Liver (tissue), 9 donors: ENCODE measurements around the gene NDST1. TPM values are rescaled to one million over a fixed set of nuclear protein-coding genes. Genes with fewer than 3 reads are reported as not detected.
A peak's percentile ranks its signal among the peaks of the same experiment; 100 is the strongest.

Source experiments
- DNase-seq: peaks from one replicate; pipeline ENCODE4 v3.0.0-alpha.2; 2017; ENCODE audit warnings: low spot score
- H3K27ac ChIP-seq, 2 donors: one replicate each; pipeline ENCODE4 v1.7.0; 2013; ENCODE audit warnings: inconsistent platforms in 2 of 2, low read length in 2 of 2, control low read depth in 1 of 2, low read depth in 1 of 2, mild to moderate bottlenecking in 1 of 2
- H3K27me3 ChIP-seq, 4 donors: one replicate each; pipeline versions ENCODE4 v1.6.1 to v1.7.0; 2013; ENCODE audit warnings: low read length in 3 of 4, inconsistent platforms in 1 of 4, mild to moderate bottlenecking in 1 of 4, moderate library complexity in 1 of 4; ENCODE audit not compliant: control insufficient read depth in 4 of 4, insufficient read depth in 4 of 4
- H3K36me3 ChIP-seq, 4 donors: one replicate each; pipeline versions ENCODE4 v1.6.1 to v1.7.0; 2013; ENCODE audit warnings: low read length in 3 of 4, mild to moderate bottlenecking in 3 of 4, low read depth in 1 of 4, moderate library complexity in 1 of 4; ENCODE audit not compliant: control insufficient read depth in 4 of 4, insufficient read depth in 3 of 4
- H3K4me1 ChIP-seq, 4 donors: one replicate each; pipeline versions ENCODE4 v1.6.1 to v1.7.0; 2013; ENCODE audit warnings: low read length in 3 of 4, mild to moderate bottlenecking in 3 of 4, moderate library complexity in 1 of 4; ENCODE audit not compliant: control insufficient read depth in 4 of 4, insufficient read depth in 4 of 4
- H3K4me3 ChIP-seq, 3 donors: one replicate each; pipeline versions ENCODE4 v1.6.1 to v1.7.0; 2013; ENCODE audit warnings: low read length in 3 of 3, control low read depth in 1 of 3, low read depth in 1 of 3, mild to moderate bottlenecking in 1 of 3
- H3K9ac ChIP-seq, 2 donors: one replicate each; pipeline ENCODE4 v1.7.0; 2013; ENCODE audit warnings: low read length in 2 of 2, mild to moderate bottlenecking in 2 of 2, moderate library complexity in 2 of 2, control low read depth in 1 of 2, low read depth in 1 of 2
- H3K9me3 ChIP-seq, 4 donors: one replicate each; pipeline versions ENCODE4 v1.6.1 to v1.7.0; 2013; ENCODE audit warnings: low read length in 3 of 4; ENCODE audit not compliant: control insufficient read depth in 4 of 4
- ATF3 ChIP-seq: IDR thresholded peaks from 2 replicates; pipeline ENCODE4 v1.6.1; 2016; ENCODE audit warnings: antibody characterized with exemption
- CTCF ChIP-seq: fragments of 150-350 bp; IDR thresholded peaks from 2 replicates; pipeline ENCODE4 v1.5.1; 2017; ENCODE audit warnings: improper control_type of control experiment, low read depth, low read length; ENCODE audit not compliant: missing input control
- EGR1 ChIP-seq, 2 donors: IDR thresholded peaks; 2 replicates each; pipeline ENCODE4 v1.6.1; 2016 to 2018; ENCODE audit warnings: antibody characterized with exemption in 2 of 2, low read depth in 2 of 2
- FOXA1 ChIP-seq: IDR thresholded peaks from 2 replicates; pipeline ENCODE4 v1.6.1; 2016; ENCODE audit warnings: antibody characterized with exemption
- FOXA2 ChIP-seq: IDR thresholded peaks from 2 replicates; pipeline ENCODE4 v1.6.1; 2016; ENCODE audit warnings: antibody characterized with exemption
- GABPA ChIP-seq, 2 donors: IDR thresholded peaks in 1 of 2; conservative IDR thresholded peaks in 1 of 2; 2 replicates each; pipeline ENCODE4 v1.6.1; 2016; ENCODE audit warnings: antibody characterized with exemption in 2 of 2, mild to moderate bottlenecking in 1 of 2, moderate library complexity in 1 of 2
- HNF4A ChIP-seq, 2 donors: conservative IDR thresholded peaks; 2 replicates each; pipeline ENCODE4 v1.6.1; 2016; ENCODE audit warnings: antibody characterized with exemption in 2 of 2, mild to moderate bottlenecking in 2 of 2
- HNF4G ChIP-seq: IDR thresholded peaks from 2 replicates; pipeline ENCODE4 v1.6.1; 2016; ENCODE audit warnings: antibody characterized with exemption
- JUND ChIP-seq, 2 donors: IDR thresholded peaks; 2 replicates each; pipeline ENCODE4 v1.6.1; 2016; ENCODE audit warnings: antibody characterized with exemption in 2 of 2
- MAX ChIP-seq: IDR thresholded peaks from 2 replicates; pipeline ENCODE4 v1.6.1; 2016; ENCODE audit warnings: antibody characterized with exemption
- NR2F2 ChIP-seq: IDR thresholded peaks from 2 replicates; pipeline ENCODE4 v1.6.1; 2016; ENCODE audit warnings: antibody characterized with exemption
- RAD21 ChIP-seq, 2 donors: IDR thresholded peaks; 2 replicates each; pipeline ENCODE4 v1.6.1; 2016; ENCODE audit warnings: antibody characterized with exemption in 2 of 2, mild to moderate bottlenecking in 2 of 2
- REST ChIP-seq: IDR thresholded peaks from 2 replicates; pipeline ENCODE4 v1.6.1; 2016; ENCODE audit warnings: antibody characterized with exemption, mild to moderate bottlenecking
- RXRA ChIP-seq, 2 donors: IDR thresholded peaks; 2 replicates each; pipeline ENCODE4 v1.6.1; 2017 to 2018; ENCODE audit warnings: antibody characterized with exemption in 2 of 2, mild to moderate bottlenecking in 1 of 2
- SP1 ChIP-seq: IDR thresholded peaks from 2 replicates; pipeline ENCODE4 v1.6.1; 2018; ENCODE audit warnings: antibody characterized with exemption, mild to moderate bottlenecking
- TAF1 ChIP-seq: conservative IDR thresholded peaks from 2 replicates; pipeline ENCODE4 v1.6.1; 2016; ENCODE audit warnings: antibody characterized with exemption, mild to moderate bottlenecking
- YY1 ChIP-seq: IDR thresholded peaks from 2 replicates; pipeline ENCODE4 v1.6.1; 2016; ENCODE audit warnings: antibody characterized with exemption, mild to moderate bottlenecking
- ZBTB33 ChIP-seq: IDR thresholded peaks from 2 replicates; pipeline ENCODE4 v1.6.1; 2016; ENCODE audit warnings: antibody characterized with exemption
- WGBS: extraction: QIAGEN DNeasy Blood & Tissue Kit; methylation state at CpG from one replicate; pipeline ENCODE4 v1.1.7; 2013; 5-methylcytosine and 5-hydroxymethylcytosine counted together
- polyA plus RNA-seq, 2 donors: library from polyadenylated mRNA; stranded (reverse) in 1 of 2; unstranded in 1 of 2; fragments of 200-250 nt in 1 of 2; fragments of >200 nt in 1 of 2; fragmentation: Nextera tagmentation in 1 of 2; extraction: Ambion mirVana in 1 of 2; gene quantifications; one replicate each; pipeline versions ENCODE4 v1.2.1 to v1.2.3, GENCODE V29; 2013 to 2015
- total RNA-seq, 2 donors: library from RNA; depleted of rRNA; stranded (reverse); fragments of >200 nt; gene quantifications; one replicate each; pipeline ENCODE4 v1.2.3, GENCODE V29; 2014
- donor health status: healthy.
- donor health status: healthy.
- donor health status: healthy.
- donor health status: healthy.
- donor health status: healthy.

NDST1 gene
- total and polyA plus RNA-seq, 4 donors, result 10.3 to 103 (median 39.0) TPM

- no peak for TF ChIP-seq REST
Measured at GRCh38 chr5:150521939-150522503, 14.1 kb downstream of the NDST1 start (continued).

GRCh38 chr5:150522504-150523414 lies 14.8 kb downstream of the NDST1 start:
- Histone ChIP-seq H3K9ac (peak overlapping the region in 1 of 2 donors; percentile 40), H3K27ac (peak overlapping the region; percentile 78 to 90), H3K4me3 (no peak overlapping the region), H3K4me1 (peaks cover 50 to 98% (median 90%) of the 10 kb centered on the region in 4 donors), H3K27me3 (no peaks in the 10 kb centered on the region), H3K9me3 (no peaks in the 10 kb centered on the region), H3K36me3 (peaks cover 7 to 13% (median 8%) of the 10 kb centered on the region in 4 donors)
- no peak for DNase-seq
- WGBS, result 21% methylated on average over 14 of the region's 14 CpGs
- peak; percentile 55 to 61 for TF ChIP-seq RAD21 (IDR thresholded peaks at IDR 0.05)
- peak; percentile 92 for TF ChIP-seq ZBTB33
- TF ChIP-seq NR2F2, result peak; percentile 46
- TF ChIP-seq FOXA1, result peak; percentile 93
- peak; percentile 81 to 96 for TF ChIP-seq JUND (IDR thresholded peaks at IDR 0.05)
- peak; percentile 82 for TF ChIP-seq ATF3
- TF ChIP-seq HNF4G, result peak; percentile 86
- TF ChIP-seq SP1, result peak; percentile 95
- TF ChIP-seq TAF1, result no peak
- peak; percentile 95 for TF ChIP-seq FOXA2
- peak; percentile 92 to 99 for TF ChIP-seq RXRA (IDR thresholded peaks at IDR 0.05)
- TF ChIP-seq EGR1 (IDR thresholded peaks at IDR 0.05; ENCODE audit: low read depth in 2 of 2), result peak; percentile 92 to 98
- TF ChIP-seq REST, result peak; percentile 84
- TF ChIP-seq HNF4A (conservative IDR thresholded peaks at IDR 0.05), result peak; percentile 94 to 98
- peak in 1 of 2 donors; percentile 62 for TF ChIP-seq GABPA (IDR thresholded peaks at IDR 0.05 in 1 of 2, conservative IDR thresholded peaks at IDR 0.05 in 1 of 2)
- TF ChIP-seq CTCF, result no peak
- TF ChIP-seq YY1, result peak; percentile 79
- peak; percentile 96 for TF ChIP-seq MAX
